HUES64 (cell line): Measurements from ENCODE around the gene CDRT4.

Experiments used
- H3K27ac ChIP-seq: 2 replicates; pipeline ENCODE4 v1.7.0; 2013; ENCODE audit warnings: low read depth, low read length, inconsistent platforms
- H3K27me3 ChIP-seq: 2 replicates; pipeline ENCODE4 v1.6.1; 2013; ENCODE audit warnings: mild to moderate bottlenecking, low read length; ENCODE audit not compliant: insufficient read depth
- H3K36me3 ChIP-seq: 2 replicates; pipeline ENCODE4 v1.6.1; 2013; ENCODE audit warnings: mild to moderate bottlenecking, low read length; ENCODE audit not compliant: insufficient read depth
- H3K4me1 ChIP-seq: 2 replicates; pipeline ENCODE4 v1.6.1; 2013; ENCODE audit warnings: mild to moderate bottlenecking, low read length, moderate library complexity; ENCODE audit not compliant: insufficient read depth
- H3K4me3 ChIP-seq: 2 replicates; pipeline ENCODE4 v1.5.1; 2013; ENCODE audit warnings: mild to moderate bottlenecking, low read length, moderate library complexity
- H3K9ac ChIP-seq: 2 replicates; pipeline ENCODE4 v1.6.1; 2013; ENCODE audit warnings: mild to moderate bottlenecking, low read depth, low read length
- H3K9me3 ChIP-seq: 2 replicates; pipeline ENCODE4 v1.6.1; 2013; ENCODE audit warnings: low read depth, low read length; ENCODE audit not compliant: insufficient read depth
- WGBS: fragments of 150-250, 120-280 bp; methylation state at CpG from one replicate; pipeline ENCODE4 v1.1.7; 2013; ENCODE audit warnings: missing lambda C conversion rate; 5-methylcytosine and 5-hydroxymethylcytosine counted together

CDRT4 gene

GRCh38 chr17:15492791-15493692 is 25.6 kb upstream of the CDRT4 start:
- H3K4me3 ChIP-seq: no peak overlapping the region
- peaks cover 18% of the 10 kb centered on the region; the same call in 1 of the 2 replicates for H3K4me1 ChIP-seq
- WGBS: 91% methylated on average over 8 of the region's 8 CpGs
- peak overlapping the region; percentile 67 for H3K27ac ChIP-seq
- no peak overlapping the region for H3K9ac ChIP-seq
- no peaks in the 10 kb centered on the region for H3K27me3 ChIP-seq
- H3K36me3 ChIP-seq: peaks cover 17% of the 10 kb centered on the region
- H3K9me3 ChIP-seq: no peaks in the 10 kb centered on the region

DNA sequence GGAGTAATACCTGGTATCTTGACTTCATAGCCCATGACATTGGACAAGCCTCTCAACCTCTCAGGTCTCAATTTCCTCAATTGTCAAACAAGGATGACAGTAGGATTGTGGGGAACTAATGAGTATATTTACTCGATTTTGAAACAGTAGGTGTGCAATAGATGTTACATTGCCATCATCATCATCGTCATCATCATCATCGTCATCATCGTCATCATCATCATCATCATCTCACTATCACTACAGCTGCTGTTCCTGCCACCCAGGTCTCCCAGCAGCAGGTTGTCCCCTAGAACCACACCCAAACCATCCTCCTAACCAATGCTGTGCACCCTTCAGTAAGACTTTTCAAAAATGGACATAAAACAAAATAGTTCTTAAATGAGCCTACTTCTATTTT is 24.8 kb upstream of the CDRT4 start:
- Histone ChIP-seq H3K27me3 (no peaks in the 10 kb centered on the region), H3K4me1 (peaks cover 18% of the 10 kb centered on the region; the same call in 1 of the 2 replicates), H3K9ac (no peak overlapping the region), H3K36me3 (peaks cover 21% of the 10 kb centered on the region; the same call in 1 of the 2 replicates), H3K9me3 (no peaks in the 10 kb centered on the region), H3K4me3 (no peak overlapping the region), H3K27ac (no peak overlapping the region)
- whole genome bisulfite sequencing: 96% methylated on average over 3 of the region's 4 CpGs

DNA sequence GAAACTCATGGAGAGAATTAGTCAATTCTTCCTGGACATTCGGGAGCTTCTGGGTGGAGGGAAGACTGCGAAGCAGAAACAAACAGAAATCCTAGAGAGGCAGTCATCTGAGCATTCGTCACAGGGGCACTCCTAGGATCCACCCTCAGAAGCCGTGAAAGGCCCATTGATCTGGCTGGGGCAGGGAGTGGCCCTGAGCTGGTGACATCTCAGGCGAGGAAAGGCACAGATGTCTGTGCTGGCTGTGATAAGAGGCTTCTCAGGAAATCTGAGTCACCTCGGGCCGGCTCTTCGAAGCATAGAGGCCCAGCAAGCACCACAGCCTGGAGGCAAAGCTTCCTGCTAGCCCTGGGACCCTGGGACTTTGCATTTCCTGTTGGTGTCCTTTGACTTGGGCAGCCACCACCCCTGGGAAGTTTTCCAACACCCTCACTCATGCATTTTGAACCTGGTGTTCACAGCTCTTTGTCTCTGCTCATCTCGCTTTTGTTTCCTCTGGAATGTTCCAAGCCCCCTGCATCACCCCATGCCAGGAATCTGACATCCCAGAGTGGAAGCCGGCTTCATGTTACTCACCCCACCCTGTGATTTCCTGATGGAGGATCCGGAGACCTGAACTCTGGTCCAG is 23.3 kb upstream of the CDRT4 start:
- peaks cover 16% of the 10 kb centered on the region; the same call in 1 of the 2 replicates for H3K36me3 ChIP-seq
- H3K4me1 ChIP-seq: peaks cover 18% of the 10 kb centered on the region; the same call in 1 of the 2 replicates
- H3K27me3 ChIP-seq: no peaks in the 10 kb centered on the region
- WGBS: 30% methylated on average over 11 of the region's 11 CpGs
- peak overlapping the region; percentile 31; the same call in 1 of the 2 replicates for H3K9ac ChIP-seq
- no peaks in the 10 kb centered on the region for H3K9me3 ChIP-seq
- peak overlapping the region; percentile 88 for H3K27ac ChIP-seq
- H3K4me3 ChIP-seq: no peak overlapping the region

DNA sequence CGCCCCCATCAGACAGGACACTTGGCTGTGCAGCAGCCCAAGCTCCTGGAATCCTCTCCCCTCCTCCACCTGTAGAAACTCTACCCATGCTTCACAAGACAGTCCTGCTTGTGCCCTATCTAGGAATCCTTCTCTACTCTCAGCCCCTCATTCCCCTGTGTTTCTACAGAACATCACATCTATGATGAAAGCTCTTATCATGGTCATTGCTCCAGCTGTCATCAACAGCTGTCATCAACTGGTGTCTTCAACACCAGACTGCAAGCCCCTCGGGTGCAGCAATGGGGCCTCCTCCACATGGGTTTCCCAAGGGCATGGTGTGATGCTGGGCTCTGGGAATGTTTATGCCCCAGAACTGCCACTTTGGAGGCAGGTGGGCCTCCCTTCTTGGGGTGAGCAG is 21.1 kb upstream of the CDRT4 start:
- H3K27ac ChIP-seq: no peak overlapping the region
- H3K9me3 ChIP-seq: no peaks in the 10 kb centered on the region
- no peaks in the 10 kb centered on the region for H3K27me3 ChIP-seq
- H3K9ac ChIP-seq: no peak overlapping the region
- WGBS: 97% methylated on average over 2 of the region's 2 CpGs
- H3K36me3 ChIP-seq: peaks cover 16% of the 10 kb centered on the region
- H3K4me3 ChIP-seq: no peak overlapping the region
- H3K4me1 ChIP-seq: peaks cover 33% of the 10 kb centered on the region

DNA sequence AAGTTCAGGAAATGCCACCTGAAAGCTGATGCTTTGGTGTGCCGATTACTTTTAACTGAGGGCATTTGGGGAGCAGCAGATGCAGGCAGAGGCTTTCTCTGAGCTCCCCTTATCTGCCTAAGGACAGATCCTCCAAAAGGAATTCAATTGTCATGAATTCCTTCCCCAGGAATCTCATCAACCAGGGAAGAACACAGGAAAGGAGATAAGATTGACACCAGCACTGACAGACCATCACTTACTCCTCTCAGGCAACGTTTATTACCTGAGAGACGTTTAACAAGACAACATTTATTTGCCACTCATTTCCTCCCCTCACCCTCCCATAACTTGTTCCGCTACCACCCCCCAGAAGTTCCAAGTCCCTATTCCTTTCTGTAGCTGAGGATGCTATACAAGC is 17.6 kb upstream of the CDRT4 start:
- H3K9me3 ChIP-seq: no peaks in the 10 kb centered on the region
- no peaks in the 10 kb centered on the region for H3K27me3 ChIP-seq
- H3K4me3 ChIP-seq: no peak overlapping the region
- no peak overlapping the region for H3K27ac ChIP-seq
- peaks cover 14% of the 10 kb centered on the region for H3K4me1 ChIP-seq
- peaks cover 22% of the 10 kb centered on the region for H3K36me3 ChIP-seq
- no peak overlapping the region for H3K9ac ChIP-seq
- whole genome bisulfite sequencing: 67% methylated on average over 4 of the region's 4 CpGs

- peaks cover 14% of the 10 kb centered on the region for H3K4me1 ChIP-seq
- WGBS: 48% methylated on average over 4 of the region's 4 CpGs
- no peak overlapping the region for H3K9ac ChIP-seq
- H3K4me3 ChIP-seq: no peak overlapping the region
- H3K27ac ChIP-seq: no peak overlapping the region
- no peaks in the 10 kb centered on the region for H3K9me3 ChIP-seq
- peaks cover 22% of the 10 kb centered on the region for H3K36me3 ChIP-seq
- no peaks in the 10 kb centered on the region for H3K27me3 ChIP-seq
These were observed 16.0 kb upstream of the CDRT4 start for GRCh38 chr17:15483431-15483830.

- Histone ChIP-seq H3K36me3 (peaks cover 18% of the 10 kb centered on the region), H3K9me3 (no peaks in the 10 kb centered on the region), H3K27me3 (no peaks in the 10 kb centered on the region), H3K9ac (no peak overlapping the region), H3K4me1 (peaks cover 14% of the 10 kb centered on the region), H3K27ac (no peak overlapping the region), H3K4me3 (no peak overlapping the region)
- WGBS: 77% methylated on average over 6 of the region's 6 CpGs
These were observed 15.1 kb upstream of the CDRT4 start for GRCh38 chr17:15482476-15482875.

DNA sequence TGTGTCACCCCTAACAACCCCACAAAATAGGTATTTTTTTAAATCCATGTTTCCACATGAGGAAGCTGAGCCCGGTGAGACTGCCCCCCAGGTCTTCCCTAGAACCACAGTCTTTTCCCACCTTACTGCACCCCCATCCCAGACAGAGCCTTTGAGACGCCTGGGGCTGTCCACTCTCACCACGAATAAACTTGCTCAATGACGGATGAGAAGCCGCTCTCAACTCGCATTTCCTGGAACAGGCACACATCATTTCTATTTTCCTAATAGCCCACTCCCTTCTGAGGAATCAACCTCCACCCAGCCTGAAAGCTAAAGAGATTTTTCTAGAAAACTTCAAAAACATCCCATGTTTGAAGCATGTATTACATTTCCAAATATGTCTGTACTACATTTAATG is 14.1 kb upstream of the CDRT4 start:
- 93% methylated on average over 6 of the region's 6 CpGs for whole genome bisulfite sequencing
- Histone ChIP-seq H3K9ac (no peak overlapping the region), H3K27me3 (no peaks in the 10 kb centered on the region), H3K4me1 (peaks cover 14% of the 10 kb centered on the region), H3K9me3 (no peaks in the 10 kb centered on the region), H3K36me3 (peaks cover 13% of the 10 kb centered on the region), H3K27ac (no peak overlapping the region), H3K4me3 (no peak overlapping the region)

GRCh38 chr17:15480204-15480603 is 12.8 kb upstream of the CDRT4 start:
- Histone ChIP-seq H3K4me3 (no peak overlapping the region), H3K27ac (no peak overlapping the region), H3K4me1 (peaks cover 11% of the 10 kb centered on the region), H3K9me3 (no peaks in the 10 kb centered on the region), H3K27me3 (no peaks in the 10 kb centered on the region), H3K36me3 (peaks cover 18% of the 10 kb centered on the region), H3K9ac (no peak overlapping the region)
- 95% methylated on average over 6 of the region's 6 CpGs for WGBS

GRCh38 chr17:15479703-15480102 is 12.3 kb upstream of the CDRT4 start:
- no peaks in the 10 kb centered on the region for H3K9me3 ChIP-seq
- H3K4me1 ChIP-seq: peaks cover 6% of the 10 kb centered on the region
- H3K36me3 ChIP-seq: peaks cover 18% of the 10 kb centered on the region
- H3K9ac ChIP-seq: no peak overlapping the region
- no peak overlapping the region for H3K4me3 ChIP-seq
- H3K27ac ChIP-seq: no peak overlapping the region
- no peaks in the 10 kb centered on the region for H3K27me3 ChIP-seq

DNA sequence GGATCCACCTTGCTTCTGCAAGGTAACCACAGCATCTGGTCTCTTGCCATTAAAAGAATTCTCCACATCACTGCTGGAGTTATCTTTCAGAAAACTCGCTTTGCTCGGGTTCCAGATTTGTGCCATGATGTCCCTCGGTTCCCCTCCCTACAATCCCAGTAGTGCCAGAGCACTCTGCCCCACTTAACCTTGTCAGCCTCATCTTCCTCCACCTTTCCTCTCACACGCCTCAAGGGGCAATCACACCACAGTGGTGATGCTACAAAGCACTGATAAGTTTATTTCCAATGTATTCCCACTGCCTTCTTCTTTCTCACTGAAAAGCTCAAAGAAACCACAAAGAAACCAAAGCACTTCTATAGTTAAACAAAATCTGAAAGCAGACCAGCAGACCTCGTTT is 11.4 kb upstream of the CDRT4 start:
- Histone ChIP-seq H3K27ac (no peak overlapping the region), H3K4me1 (no peaks in the 10 kb centered on the region), H3K27me3 (no peaks in the 10 kb centered on the region), H3K4me3 (no peak overlapping the region), H3K9ac (no peak overlapping the region), H3K9me3 (no peaks in the 10 kb centered on the region), H3K36me3 (peaks cover 17% of the 10 kb centered on the region)
- WGBS: 95% methylated on average over 5 of the region's 5 CpGs
